Bone marrow (tissue), 2 donors: ENCODE data around the gene C22orf15.

Experiments
- DNase-seq, 2 donors: peaks; one replicate each; lab custom pipeline; 2025; lab: John Stamatoyannopoulos, UW

C22orf15 gene

GRCh38 chr22:23787600-23787896 lies 24.8 kb downstream of the C22orf15 start:
- DNase-seq = no peak

GRCh38 chr22:23787910-23788309 lies 25.1 kb downstream of the C22orf15 start:
- no peak for DNase-seq

- no peak for DNase-seq
Measured at GRCh38 chr22:23789121-23789520, 26.3 kb downstream of the C22orf15 start.

GRCh38 chr22:23789638-23790037 lies 26.8 kb downstream of the C22orf15 start:
- no peak for DNase-seq

- DNase-seq = no peak
Measured at GRCh38 chr22:23790819-23791737, 28.3 kb downstream of the C22orf15 start.

- DNase-seq = no peak
Measured at GRCh38 chr22:23791738-23792645, 29.2 kb downstream of the C22orf15 start.

- no peak for DNase-seq
Measured at GRCh38 chr22:23793326-23793725, 30.5 kb downstream of the C22orf15 start.

GRCh38 chr22:23796461-23796860 lies 33.7 kb downstream of the C22orf15 start:
- no peak for DNase-seq

GRCh38 chr22:23800297-23801237 lies 37.8 kb downstream of the C22orf15 start:
- no peak for DNase-seq

GRCh38 chr22:23801238-23801821 lies 38.5 kb downstream of the C22orf15 start:
- DNase-seq = no peak

- no peak for DNase-seq
Measured at GRCh38 chr22:23801886-23802377, 39.1 kb downstream of the C22orf15 start.

GRCh38 chr22:23803001-23803819 lies 40.4 kb downstream of the C22orf15 start:
- DNase-seq = no peak

- no peak for DNase-seq
Measured at GRCh38 chr22:23804781-23805291, 42.0 kb downstream of the C22orf15 start.

GRCh38 chr22:23806837-23807236 lies 44.0 kb downstream of the C22orf15 start:
- no peak for DNase-seq

GRCh38 chr22:23812378-23812777 lies 49.6 kb downstream of the C22orf15 start:
- DNase-seq = no peak
